GM18499 (cell line): ENCODE results near the gene PRKN.

Experiments used
- ATAC-seq: cut with Tn5 transposase; IDR thresholded peaks from one replicate; pipeline ENCODE4 v1.9.1; 2021; ENCODE audit warnings: moderate number of reproducible peaks; ENCODE audit not compliant: insufficient read depth, unreplicated experiment

PRKN gene

DNA sequence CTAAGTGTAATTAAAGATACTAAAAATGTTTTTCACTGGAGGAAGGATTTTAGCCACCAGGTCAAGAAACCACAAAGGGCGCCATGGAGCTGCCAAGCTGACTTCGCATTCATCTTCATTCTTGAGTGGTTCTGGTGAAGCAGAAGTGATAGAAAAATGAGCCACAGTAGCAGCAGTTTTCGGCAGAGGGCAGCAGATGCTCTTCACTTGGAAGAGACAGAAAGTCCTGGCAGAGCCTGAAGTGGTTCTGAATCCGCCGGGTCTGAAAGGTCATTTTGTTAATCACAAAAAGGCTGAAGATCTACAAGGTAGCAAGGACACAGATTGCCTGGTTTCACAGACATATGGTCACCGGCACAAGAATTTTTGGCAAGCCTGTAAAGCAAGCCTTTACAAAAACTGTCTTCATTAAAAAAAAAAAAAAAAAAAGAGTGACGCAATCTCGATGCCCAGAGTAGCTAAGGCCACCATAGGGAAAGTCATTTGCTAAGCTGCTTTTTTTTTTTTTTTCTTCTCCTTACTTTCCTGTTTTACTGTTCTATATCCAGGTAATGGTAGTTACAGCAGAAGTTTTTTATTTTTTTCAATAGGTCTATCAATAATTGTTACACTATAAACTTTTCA is 1108.6 kb downstream of the PRKN start:
- ATAC-seq: no peak

DNA sequence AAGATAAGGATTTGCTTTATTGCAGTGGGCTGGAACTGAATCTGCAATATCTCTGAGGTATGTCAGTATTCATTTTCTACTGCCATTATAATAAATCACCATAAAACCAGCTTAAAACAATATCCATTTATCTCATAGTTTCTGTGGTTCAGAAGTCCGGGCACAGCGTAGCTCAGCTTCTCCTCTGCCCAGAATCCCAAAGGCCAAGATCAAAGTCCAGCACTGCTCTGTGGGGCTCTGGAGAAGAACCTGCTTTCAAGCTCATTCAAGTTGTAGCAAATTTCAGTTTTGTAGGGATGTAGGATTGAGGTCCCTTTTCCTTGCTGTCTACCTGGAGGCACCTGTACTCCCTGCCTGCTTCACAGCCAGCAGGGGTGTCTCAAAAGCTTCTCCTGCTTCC is 1113.9 kb downstream of the PRKN start:
- no peak for ATAC-seq

DNA sequence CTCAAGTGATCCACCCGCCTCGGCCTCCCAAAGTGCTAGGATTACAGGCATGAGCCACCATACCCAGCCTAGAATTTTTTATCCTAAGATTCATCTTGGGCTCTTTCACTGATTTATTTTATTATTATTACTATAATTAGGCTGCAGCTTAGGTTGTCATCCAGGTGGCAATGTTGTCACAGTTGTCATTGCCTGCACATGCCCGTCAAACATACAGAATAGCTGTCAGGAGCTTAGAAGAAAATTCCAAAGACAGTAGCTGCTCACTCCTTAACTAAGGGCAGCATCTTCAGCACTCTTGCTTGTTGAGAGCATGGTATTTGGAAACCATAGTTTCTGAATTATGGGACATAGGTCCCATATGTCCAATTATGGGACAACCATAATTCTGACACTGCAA is 1118.8 kb downstream of the PRKN start:
- ATAC-seq: no peak

DNA sequence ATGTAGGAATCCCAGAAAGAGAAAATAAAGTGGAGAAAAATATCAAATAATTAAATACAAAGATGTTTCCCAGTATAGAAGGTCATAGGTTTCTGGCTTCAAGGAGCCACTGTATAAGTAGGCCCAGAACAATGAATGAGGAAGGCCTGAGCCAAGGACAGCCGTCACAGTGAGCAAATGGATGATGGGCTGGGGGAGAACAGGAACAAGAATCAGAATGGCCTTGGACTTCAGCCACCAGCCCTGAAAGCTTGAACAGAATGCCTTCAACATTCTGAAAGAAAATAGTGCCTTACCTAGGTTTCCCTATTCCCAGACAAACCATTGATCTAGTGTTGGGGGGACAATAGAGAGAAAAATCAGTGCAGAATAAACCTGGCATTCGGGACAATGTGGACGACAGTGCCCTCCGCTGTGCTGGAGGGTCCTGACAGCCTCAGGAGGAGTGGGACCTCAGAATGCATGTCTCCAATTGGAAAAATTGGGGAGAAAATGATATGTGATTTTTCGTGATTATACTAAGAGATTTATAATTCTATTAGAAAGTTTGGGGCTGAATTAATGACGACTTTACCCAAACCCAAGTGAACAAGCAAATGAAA is 1119.8 kb downstream of the PRKN start:
- ATAC-seq: no peak

DNA sequence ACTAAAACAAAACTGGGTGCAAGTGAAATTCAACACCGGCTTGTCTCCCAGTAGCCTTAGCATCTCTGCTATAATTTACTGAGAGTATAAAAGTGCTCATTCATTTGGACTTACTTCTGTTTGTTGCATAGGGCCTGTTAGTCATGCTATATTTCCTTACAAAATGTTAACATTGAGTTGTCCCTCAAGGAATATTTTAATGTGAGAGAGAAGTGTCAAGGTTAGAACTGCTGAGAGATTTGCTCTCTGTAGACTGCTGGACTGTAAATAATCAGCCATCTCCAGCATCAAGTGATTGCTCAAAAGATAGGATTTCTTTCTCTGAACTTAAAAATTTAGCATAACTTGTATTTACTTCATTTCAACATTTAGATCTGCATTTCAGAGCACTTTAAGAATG is 1125.2 kb downstream of the PRKN start:
- ATAC-seq: no peak

DNA sequence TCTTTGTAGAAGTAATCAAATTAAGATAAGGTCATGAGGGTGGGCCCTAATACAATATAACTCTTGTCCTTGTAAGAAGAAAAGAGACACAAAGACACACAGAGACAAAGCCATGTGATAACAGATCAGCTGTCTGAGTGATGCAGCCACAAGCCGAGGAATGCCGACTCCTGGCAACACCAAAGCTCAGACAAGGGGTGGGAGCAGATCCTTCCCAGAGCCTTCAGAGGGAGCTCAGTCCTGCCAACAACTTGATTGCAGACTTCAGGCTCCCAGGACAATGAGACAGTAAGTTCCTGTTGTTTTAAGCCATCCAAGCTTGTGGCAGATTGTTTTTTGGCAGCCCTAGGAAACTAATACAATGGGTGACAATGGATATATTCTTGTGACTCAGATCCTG is 1128.7 kb downstream of the PRKN start:
- no peak for ATAC-seq

DNA sequence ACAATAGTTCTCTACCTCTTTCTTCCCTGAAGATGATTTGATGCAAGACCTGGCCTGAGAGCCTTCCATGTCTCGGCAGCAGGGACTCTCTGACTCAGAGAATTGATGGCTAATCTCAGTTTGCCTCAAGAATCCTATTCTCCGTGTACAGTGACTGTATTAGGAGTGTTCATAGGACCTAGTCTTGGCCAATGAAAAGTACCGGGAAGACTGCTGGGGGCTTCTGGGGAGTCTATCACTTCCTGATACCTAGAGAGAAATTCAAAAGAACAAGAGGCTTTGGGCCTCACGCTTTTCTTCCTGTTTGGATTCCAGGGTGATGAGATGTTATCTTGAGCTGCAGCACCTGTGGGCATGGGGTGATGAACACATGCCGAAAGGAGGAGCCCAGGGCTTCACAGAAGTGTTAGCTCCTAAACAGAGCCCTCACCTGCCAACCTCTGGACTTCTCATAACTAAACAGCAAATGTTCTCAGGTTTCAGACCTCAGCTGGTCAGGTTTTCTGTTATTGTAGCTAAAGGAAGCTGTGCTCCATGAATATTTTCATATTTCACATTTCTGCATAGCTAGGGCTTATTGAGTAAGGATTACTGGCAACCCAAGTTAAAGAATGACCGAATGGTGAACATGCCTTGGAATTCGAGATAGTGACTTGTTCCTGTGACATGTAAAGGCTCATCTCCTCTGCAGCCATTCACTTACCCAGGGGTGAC is 1130.6 kb downstream of the PRKN start:
- no peak for ATAC-seq

DNA sequence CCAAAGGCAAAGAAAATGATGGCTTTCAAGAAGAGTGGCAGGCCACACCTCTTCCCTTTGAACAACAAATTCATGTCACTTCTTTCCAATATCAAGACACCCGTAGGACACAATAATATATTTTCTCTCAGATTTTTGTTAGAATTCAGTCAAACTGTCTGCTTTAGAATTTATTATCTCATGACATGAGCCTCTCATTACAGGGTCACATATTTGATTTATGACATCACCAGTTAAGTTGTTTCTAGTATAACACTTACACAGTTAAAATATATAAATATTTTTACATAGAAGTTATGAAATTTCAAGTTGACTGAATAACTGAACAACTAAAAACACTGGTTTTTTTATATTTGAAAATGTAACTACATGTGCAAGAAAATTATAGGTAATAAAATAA is 1133.2 kb downstream of the PRKN start:
- no peak for ATAC-seq

DNA sequence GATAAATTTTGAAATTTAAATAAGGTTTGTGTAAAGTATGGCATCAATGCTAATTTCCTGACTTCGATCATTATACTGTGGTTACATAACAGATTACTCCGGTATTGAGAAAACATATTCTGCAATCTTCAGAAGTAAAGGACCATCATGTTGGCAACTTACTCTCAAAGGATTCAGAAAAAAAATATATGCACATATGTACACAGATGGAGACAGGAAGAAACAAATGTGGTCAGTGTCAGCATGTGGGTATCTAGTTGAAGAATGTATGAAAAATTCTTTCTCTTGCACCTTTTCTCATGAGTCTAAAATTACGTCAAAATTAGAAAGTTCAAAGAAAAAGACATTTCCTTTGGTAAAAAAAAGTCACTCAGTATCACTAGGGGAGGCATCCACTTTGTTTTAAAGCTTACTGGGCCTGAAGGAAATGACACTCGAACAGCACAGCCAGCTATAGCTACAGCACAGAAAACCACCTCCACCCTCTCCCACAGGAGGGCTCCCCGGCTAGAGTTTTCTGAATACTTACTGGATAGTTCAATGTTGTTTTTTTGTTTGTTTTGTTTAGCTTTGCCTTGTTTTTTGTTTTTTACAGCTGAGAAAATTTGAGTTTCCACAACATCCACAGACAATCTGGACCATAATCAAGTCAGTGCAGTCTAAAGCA is 1136.5 kb downstream of the PRKN start:
- ATAC-seq: no peak

DNA sequence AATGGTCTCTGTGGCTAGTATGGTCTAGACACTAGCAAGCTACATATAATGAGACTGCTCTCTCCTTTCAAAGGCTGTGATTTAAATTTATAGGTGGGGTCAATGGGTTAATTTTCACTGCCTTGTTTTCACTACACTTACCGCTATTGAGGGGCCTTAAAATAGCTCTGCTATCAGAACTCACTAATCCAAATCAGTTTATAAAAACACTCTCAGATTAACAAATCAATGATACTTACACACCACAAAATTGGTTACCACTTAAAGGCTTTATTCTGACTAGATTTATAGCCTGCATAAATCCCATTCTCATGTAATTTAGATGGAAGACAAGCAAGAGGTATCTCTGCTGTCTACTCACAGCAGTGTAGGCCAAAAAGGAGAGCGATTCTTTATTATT is 1140.7 kb downstream of the PRKN start:
- no peak for ATAC-seq

DNA sequence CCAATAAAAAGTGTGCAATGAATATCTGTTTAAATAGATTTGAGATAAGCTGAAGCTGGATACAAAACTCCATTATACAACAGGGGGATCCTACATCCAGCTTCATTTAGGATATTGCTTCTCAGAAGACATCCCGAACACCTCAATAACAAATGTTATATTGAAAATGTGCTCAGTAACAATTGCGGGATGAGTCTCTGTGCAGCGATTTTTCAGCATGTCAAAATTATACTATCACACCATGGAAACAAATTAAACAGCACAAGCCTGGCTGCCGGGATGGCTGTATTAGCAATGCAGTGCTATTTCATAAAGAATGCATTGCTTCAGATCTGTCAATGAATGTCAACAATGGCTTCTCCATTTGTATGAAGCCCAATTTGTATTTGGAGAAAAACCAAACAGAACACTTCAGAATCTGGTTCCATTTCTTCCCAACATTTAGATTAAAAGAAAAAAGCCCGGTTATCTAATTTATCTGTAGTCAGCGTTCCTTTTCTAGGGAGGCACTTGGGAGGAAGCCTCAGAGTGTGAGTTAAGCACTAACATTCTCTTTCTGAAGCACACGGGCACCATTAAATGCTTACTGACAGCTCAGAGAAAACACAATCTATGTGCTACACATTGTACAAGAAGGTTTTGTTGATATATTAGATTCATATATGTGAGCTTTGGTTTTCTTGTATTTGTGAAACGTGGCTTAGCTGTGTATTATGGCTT is 1142.8 kb downstream of the PRKN start:
- ATAC-seq: no peak

DNA sequence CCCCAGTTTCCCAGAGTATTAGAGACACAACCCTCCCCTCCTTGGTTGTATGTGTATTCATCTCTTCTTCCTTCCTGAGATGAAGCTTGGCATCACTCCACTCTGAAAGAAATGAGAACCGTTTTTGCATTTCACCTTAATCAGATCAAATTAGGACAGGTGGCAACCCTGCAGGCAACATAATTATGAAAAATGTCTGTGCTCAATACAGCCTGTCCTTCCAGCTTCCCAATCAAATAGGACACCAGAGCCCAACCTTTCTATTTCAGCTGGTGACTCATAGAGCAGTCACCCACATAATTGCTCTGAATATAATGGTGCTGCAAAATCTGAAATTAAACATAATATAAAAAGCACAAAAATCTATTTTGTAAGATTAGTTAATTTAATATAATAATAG is 1143.5 kb downstream of the PRKN start:
- ATAC-seq: no peak

DNA sequence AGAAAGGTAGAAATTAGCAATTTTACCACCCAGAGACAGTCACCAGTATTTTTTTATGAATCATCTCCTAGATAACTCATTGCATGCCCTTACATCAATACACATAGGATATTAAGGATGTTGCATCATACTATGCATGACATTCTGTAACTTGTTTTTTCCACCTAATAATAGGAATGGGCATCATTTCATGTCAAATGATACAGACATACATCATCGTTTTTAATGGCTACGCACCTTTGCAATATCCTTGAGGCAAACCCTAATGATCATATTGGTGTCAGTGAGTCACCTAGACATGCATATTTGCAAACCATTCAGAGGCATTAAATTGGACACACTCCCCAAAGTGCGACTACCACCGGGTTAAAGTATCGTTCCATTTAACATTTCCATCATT is 1144.0 kb downstream of the PRKN start:
- no peak for ATAC-seq

DNA sequence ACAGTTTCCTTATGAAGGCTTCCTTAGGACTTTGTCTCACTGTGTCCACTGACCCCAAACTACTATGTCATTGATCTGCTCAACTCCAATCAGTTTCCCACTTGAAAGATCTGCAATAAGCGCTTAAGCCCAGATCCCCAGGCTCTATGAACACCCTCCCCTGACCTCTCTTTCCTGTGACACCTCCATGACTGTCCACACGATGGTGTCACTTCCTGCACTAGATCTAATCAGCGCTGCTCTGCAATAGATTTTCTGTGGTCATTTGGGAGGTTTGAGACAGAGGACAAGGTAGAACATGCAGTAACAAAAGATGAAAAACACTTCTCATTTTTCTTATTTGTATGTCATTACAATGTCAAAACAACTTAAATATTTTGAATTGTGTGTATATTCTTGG is 1149.1 kb downstream of the PRKN start:
- no peak for ATAC-seq

DNA sequence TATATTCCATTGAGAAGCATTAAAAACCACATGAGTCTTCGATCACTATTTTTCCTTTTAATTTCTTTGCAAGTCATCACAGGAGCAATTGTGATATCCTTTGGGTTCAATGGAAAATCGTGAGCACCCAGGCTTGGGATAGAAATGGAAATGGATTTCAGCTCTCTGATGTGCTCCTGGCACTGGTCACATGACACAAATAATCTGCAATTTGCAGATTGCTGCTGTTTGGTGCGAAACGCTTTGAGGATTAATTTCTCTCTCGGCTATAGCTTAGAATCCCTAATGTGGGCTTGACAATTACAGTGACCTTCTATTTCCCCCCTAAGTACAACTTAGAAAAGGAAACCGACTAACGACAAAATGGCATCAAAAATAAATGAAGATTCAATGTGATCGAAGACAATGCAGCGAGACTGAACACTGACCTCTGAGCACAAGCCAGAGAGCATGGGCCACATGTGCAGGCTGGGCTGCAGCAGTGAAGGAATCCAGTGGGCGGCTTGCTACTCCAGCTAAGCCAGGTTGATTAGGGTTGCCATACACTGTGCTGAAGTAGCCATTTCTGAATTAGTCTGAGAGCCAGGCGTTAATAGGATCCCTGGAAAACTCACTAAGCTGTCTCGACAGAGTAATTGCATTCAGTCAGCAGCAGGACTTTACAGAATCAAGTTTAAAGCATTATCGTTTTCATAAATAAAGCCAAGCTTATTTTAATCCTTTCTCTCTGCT is 1151.9 kb downstream of the PRKN start:
- no peak for ATAC-seq

DNA sequence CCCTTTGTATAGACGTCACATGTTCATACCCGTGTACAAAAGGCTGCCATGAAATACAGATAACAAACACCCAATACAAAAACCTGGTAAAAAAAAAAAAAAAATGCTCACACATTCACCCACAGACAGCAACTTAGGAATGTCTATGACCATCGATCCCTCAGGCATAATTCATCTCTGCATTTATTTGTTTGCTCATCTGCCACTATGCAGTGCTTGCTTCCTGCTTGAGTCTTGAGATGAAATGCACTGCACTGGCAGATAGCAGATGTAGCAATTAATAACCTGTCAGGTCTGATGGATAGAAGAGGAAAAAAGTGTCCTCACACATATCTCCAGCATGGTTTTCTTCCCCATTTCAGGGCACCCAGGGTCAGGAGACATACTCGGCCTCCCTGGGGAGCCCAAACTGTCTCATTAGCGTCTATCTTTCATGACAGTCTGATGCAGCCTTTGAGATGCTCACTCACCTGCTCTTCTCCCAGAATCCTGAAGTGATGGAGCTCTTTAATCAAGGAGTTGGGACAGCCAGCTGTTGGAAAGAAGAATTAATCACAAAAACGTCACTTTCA is 1158.6 kb downstream of the PRKN start:
- ATAC-seq: no peak

DNA sequence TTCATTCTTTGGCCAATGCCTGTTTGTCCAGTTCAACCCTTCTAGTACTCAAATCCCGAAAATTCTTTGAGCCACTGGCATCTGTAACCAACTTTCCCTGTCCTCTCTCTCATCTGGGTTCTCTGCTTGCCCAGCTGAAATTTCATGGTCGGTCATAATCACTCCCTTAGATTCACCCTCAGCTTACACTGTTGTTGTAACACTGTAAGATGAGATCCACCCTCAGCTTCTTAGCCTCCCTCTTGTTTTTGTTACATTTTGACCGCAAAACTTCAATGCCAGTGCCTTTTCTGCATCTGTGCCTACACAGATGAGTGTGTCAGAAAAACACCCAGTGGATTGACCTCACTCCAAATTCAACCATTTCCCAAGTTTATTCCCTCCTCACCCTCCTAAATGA is 1162.6 kb downstream of the PRKN start:
- ATAC-seq: no peak

DNA sequence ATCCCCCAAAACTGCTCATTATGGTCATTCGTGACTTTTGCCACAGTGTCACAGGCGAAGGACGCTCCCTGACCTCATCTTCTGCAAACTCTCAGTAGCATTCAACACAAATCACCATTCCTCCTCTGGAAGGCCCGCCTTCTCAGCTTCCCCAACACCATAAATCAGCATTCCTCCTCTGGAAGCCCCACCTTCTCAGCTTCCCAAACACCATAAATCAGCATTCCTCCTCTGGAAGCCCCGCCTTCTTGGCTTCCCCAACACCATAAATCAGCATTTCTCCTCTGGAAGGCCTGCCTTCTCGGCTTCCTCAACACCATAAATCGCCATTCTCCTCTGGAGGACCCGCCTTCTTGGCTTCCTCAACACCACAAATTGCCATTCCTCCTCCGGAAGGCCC is 1165.7 kb downstream of the PRKN start:
- ATAC-seq: no peak

DNA sequence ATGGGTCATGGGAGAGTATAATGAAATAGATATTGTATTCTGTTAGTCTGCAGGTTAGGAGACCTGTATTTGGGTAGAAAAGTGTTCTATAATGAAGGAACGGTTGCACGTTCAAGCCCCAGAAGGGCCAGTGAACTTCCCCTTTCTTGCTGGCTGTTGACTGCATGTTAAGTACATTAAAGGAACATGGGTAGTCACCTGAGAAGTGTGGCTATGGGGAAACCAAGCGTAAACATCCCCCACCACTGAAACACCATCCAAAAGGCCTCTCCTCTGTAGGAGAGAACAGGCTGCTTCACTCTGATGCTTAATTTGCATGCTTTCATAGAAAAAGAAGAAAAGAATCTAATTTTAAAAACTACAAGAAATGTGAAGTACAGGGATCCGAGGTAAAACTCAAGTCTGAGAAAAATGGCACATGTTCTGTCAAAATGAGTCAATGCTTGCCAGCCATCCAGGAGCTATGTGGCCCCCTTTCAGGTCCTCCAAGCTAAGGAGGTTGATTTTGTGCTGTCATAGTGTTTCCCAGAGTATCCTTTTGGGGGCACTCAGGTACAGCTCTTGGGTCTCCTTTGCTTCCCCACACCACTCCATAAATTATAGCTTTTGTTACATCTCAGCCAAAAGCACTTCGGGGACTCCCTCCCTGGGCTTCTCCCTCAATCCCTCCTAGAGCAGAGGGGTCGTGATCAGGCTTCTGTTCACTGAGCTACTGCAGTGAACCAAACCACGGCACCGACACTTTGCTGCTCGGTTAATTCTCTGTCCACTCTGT is 1170.0 kb downstream of the PRKN start:
- ATAC-seq: no peak
